ENCODE measurements around the gene TNFSF18.

GRCh38 chr1:173044656-173045055 lies 6.1 kb downstream of the TNFSF18 start:
- TF ChIP-seq CTCF (conservative IDR thresholded peaks at IDR 0.05; ENCODE audit: low read depth, low read length) (no peak), EZH2 (IDR thresholded peaks at IDR 0.05; ENCODE audit: borderline replicate concordance, low read depth, low read length, poor library complexity, severe bottlenecking) (no peak)
